BJ (cell line): ENCODE measurements around the gene LRP1B. TPM values are rescaled to one million over a fixed set of nuclear protein-coding genes. Genes with fewer than 3 reads are reported as not detected.

Experiments used
- CTCF ChIA-PET: fragments of 350-600 bp; formaldehyde crosslinking; extraction: SDS; loops from one replicate; lab custom pipeline; 2021; ENCODE audit warnings: antibody characterized with exemption, inconsistent platforms; lab: Yijun Ruan, JAX
- POLR2A ChIA-PET: fragments of 300-600 bp; sonication (Branson Sonifier 250); formaldehyde crosslinking; extraction: SDS; loops from one replicate; lab custom pipeline; 2021; ENCODE audit warnings: antibody characterized with exemption; lab: Charles Lee
- DNase-seq: peaks from one replicate; pipeline ENCODE4 v3.0.0-alpha.2; 2011; ENCODE audit warnings: low read depth
- H3K27me3 ChIP-seq: 2 replicates; pipeline ENCODE4 v1.6.0; 2011; ENCODE audit warnings: low read length; ENCODE audit not compliant: control insufficient read depth, insufficient read depth
- H3K36me3 ChIP-seq: 2 replicates; pipeline ENCODE4 v1.5.1; 2011; ENCODE audit warnings: low read length; ENCODE audit not compliant: control insufficient read depth, insufficient read depth
- H3K4me3 ChIP-seq: 2 replicates; pipeline ENCODE4 v1.5.1; 2011; ENCODE audit warnings: low read depth, mild to moderate bottlenecking, control low read depth, low read length
- polyA plus RNA-seq: library from polyadenylated mRNA; depleted of rRNA; stranded (reverse); fragments of >200 nt; gene quantifications from 2 replicates; pipeline ENCODE4 v1.2.3, GENCODE V29; 2011
- TF ChIP-seq, protein P1 (sequence below): IDR thresholded peaks from 2 replicates; pipeline ENCODE4 v1.5.1; 2011; ENCODE audit warnings: low read depth, mild to moderate bottlenecking, control low read depth, inconsistent platforms, low read length, moderate library complexity; ENCODE audit not compliant: insufficient read depth

Gene LRP1B
- polyA plus RNA-seq, 1 experiment, result 0.04 TPM

- Histone ChIP-seq H3K27me3 (no peaks in the 10 kb centered on the region), H3K4me3 (no peak overlapping the region), H3K36me3 (no peaks in the 10 kb centered on the region)
- TF ChIP-seq, protein P1, sequence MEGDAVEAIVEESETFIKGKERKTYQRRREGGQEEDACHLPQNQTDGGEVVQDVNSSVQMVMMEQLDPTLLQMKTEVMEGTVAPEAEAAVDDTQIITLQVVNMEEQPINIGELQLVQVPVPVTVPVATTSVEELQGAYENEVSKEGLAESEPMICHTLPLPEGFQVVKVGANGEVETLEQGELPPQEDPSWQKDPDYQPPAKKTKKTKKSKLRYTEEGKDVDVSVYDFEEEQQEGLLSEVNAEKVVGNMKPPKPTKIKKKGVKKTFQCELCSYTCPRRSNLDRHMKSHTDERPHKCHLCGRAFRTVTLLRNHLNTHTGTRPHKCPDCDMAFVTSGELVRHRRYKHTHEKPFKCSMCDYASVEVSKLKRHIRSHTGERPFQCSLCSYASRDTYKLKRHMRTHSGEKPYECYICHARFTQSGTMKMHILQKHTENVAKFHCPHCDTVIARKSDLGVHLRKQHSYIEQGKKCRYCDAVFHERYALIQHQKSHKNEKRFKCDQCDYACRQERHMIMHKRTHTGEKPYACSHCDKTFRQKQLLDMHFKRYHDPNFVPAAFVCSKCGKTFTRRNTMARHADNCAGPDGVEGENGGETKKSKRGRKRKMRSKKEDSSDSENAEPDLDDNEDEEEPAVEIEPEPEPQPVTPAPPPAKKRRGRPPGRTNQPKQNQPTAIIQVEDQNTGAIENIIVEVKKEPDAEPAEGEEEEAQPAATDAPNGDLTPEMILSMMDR, result no peak
- DNase-seq, result no peak
- POLR2A ChIA-PET, result no interaction called here
- CTCF ChIA-PET, result no interaction called here
Measured at GRCh38 chr2:142076317-142076716, 54.5 kb downstream of the LRP1B start.

- TF ChIP-seq, protein P1, result no peak
- Histone ChIP-seq H3K36me3 (no peaks in the 10 kb centered on the region), H3K4me3 (no peak overlapping the region), H3K27me3 (no peaks in the 10 kb centered on the region)
- ChIA-PET POLR2A (no interaction called here), CTCF (no interaction called here)
- DNase-seq, result no peak
Measured at GRCh38 chr2:142075826-142076225, 55.0 kb downstream of the LRP1B start.

GRCh38 chr2:142069251-142069888, 61.4 kb downstream of the LRP1B start:
- TF ChIP-seq, protein P1, result no peak
- no peak overlapping the region for H3K4me3 ChIP-seq
- CTCF ChIA-PET, result no interaction called here
- POLR2A ChIA-PET, result no interaction called here
- H3K36me3 ChIP-seq, result no peaks in the 10 kb centered on the region
- H3K27me3 ChIP-seq, result no peaks in the 10 kb centered on the region
- no peak for DNase-seq

GRCh38 chr2:142065700-142066099, 65.1 kb downstream of the LRP1B start:
- TF ChIP-seq, protein P1, result no peak
- no peak for DNase-seq
- H3K36me3 ChIP-seq, result no peaks in the 10 kb centered on the region
- no peak overlapping the region for H3K4me3 ChIP-seq
- H3K27me3 ChIP-seq, result no peaks in the 10 kb centered on the region
- CTCF ChIA-PET, result no interaction called here
- POLR2A ChIA-PET, result no interaction called here

DNA sequence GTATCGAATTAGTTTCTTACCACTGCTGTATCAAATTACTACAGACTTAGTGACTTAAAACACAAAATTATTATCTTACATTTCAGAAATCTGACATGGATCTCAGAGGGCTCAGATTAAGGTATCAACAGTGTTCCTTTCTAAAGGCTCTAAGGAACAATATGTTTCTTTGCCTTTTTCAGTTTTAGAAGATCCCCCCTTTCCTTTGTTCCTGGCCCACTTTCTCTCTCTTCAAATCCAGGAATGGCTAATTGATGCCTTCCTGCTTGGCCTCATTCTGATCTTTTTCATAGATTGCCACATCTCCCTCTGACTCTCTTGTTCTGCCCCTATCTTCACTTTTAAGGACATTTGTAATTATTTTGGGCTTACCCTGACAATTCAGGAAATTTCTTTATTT, 65.7 kb downstream of the LRP1B start:
- H3K27me3 ChIP-seq, result no peaks in the 10 kb centered on the region
- no peak for DNase-seq
- POLR2A ChIA-PET, result no interaction called here
- TF ChIP-seq, protein P1, result no peak
- no peaks in the 10 kb centered on the region for H3K36me3 ChIP-seq
- no peak overlapping the region for H3K4me3 ChIP-seq
- CTCF ChIA-PET, result no interaction called here
